ENCODE measurements around the gene DNER.

Gene DNER

DNA sequence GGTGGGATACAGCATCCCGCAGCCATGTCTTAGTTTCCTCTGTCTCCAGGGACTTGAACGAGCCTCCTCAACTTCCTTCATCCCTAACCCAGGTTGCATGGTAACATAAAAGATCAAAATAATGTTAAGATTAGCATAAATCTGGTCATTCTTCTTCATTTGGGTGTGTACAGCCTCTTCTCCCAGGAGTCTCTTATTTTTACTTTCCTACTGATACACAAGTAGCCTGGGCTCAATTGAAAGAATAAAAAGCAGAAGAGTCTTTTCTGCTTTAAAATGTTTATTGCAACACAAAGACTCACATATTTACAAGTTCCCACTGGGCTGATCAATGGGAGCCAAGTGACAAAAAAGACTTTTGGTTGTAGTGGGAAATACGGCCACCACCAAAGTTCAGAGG is 305.4 kb downstream of the DNER start:
- no peak overlapping the region for H3K4me3 ChIP-seq (ENCODE audit: low read depth, low read length)
- TF ChIP-seq, protein P1, sequence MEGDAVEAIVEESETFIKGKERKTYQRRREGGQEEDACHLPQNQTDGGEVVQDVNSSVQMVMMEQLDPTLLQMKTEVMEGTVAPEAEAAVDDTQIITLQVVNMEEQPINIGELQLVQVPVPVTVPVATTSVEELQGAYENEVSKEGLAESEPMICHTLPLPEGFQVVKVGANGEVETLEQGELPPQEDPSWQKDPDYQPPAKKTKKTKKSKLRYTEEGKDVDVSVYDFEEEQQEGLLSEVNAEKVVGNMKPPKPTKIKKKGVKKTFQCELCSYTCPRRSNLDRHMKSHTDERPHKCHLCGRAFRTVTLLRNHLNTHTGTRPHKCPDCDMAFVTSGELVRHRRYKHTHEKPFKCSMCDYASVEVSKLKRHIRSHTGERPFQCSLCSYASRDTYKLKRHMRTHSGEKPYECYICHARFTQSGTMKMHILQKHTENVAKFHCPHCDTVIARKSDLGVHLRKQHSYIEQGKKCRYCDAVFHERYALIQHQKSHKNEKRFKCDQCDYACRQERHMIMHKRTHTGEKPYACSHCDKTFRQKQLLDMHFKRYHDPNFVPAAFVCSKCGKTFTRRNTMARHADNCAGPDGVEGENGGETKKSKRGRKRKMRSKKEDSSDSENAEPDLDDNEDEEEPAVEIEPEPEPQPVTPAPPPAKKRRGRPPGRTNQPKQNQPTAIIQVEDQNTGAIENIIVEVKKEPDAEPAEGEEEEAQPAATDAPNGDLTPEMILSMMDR (IDR thresholded peaks at IDR 0.05; ENCODE audit: borderline replicate concordance, insufficient read depth, low read depth, low read length): no peak

DNA sequence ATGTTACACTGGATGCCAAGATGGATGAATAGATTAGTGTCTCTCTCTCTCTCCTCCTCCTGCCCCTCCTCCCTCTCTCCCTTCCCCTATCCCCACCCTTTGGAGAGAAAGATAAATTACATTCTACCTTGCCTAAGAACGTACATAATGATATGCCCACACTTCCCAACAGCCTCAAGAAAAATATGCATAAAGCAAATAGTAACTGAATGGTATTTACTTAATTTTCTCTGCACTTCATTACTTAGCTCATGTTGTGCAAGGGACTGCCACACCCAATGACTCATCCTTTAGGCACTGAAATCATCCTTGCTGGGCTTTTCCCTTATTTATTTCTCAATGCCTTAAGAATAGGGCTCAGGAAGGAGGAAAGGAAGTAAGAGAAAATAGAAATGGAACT is 306.0 kb downstream of the DNER start:
- H3K4me3 ChIP-seq (ENCODE audit: low read depth, low read length): no peak overlapping the region
- TF ChIP-seq, protein P1 (IDR thresholded peaks at IDR 0.05; ENCODE audit: borderline replicate concordance, insufficient read depth, low read depth, low read length): no peak

DNA sequence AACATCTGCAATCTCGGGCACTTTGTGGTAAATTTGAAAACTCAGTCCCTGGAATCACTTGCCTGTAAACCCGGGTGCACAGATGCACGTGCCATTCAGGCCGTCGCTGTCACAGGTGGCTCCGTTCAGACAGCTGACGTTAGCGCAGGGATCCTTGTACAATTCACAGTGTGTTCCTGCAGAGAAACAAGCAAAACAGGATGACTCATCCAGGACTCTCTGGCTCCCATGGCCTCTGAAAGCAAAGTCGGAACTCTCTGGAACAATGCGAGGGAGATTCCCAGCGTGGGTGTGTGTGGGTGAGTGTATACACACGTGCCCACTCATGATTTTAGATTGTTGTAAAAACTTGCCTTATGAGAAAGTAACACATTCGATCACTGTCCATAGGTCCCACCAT is 307.2 kb downstream of the DNER start:
- TF ChIP-seq, protein P1 (IDR thresholded peaks at IDR 0.05; ENCODE audit: borderline replicate concordance, insufficient read depth, low read depth, low read length): no peak
- no peak overlapping the region for H3K4me3 ChIP-seq (ENCODE audit: low read depth, low read length)

DNA sequence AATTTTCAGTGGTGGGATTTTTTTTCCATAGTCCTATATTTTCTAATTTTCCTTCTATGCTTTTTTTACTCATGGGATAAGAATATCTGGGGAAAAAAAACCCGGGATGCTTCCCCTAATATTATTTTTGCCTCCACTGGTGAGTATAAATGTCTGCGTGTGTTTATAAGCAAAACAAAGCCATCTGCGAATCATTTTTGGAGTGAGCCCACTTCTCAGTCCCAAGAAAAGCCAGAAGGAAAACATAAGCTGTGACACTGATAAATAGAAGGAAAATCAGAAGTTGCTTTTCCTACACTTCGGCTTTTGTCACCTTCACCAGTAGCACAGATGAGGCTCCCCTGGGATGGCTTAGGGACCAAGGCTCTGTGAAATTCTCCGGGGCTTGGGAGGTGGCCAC is 308.6 kb downstream of the DNER start:
- TF ChIP-seq, protein P1 (IDR thresholded peaks at IDR 0.05; ENCODE audit: borderline replicate concordance, insufficient read depth, low read depth, low read length): no peak
- H3K4me3 ChIP-seq (ENCODE audit: low read depth, low read length): no peak overlapping the region

DNA sequence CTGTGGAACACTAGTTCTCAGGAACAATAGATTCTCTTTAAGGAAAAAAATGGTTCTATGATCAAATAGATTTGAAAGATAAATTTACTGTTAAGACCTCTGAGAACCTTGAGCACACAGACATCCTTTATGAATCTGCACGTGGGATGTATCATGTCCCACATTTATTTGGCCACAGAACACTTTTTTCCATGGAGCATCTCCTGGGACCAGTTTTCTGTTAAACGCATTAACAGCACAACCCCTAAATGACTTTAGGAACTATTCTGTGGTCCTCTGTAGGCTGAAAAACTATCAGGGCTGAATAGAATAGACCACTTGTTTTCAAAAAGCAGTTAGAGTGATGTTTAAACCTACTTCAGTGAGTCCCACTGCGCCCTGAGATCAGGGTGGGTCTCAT is 311.1 kb downstream of the DNER start:
- TF ChIP-seq, protein P1 (IDR thresholded peaks at IDR 0.05; ENCODE audit: borderline replicate concordance, insufficient read depth, low read depth, low read length): no peak
- H3K4me3 ChIP-seq (ENCODE audit: low read depth, low read length): no peak overlapping the region

DNA sequence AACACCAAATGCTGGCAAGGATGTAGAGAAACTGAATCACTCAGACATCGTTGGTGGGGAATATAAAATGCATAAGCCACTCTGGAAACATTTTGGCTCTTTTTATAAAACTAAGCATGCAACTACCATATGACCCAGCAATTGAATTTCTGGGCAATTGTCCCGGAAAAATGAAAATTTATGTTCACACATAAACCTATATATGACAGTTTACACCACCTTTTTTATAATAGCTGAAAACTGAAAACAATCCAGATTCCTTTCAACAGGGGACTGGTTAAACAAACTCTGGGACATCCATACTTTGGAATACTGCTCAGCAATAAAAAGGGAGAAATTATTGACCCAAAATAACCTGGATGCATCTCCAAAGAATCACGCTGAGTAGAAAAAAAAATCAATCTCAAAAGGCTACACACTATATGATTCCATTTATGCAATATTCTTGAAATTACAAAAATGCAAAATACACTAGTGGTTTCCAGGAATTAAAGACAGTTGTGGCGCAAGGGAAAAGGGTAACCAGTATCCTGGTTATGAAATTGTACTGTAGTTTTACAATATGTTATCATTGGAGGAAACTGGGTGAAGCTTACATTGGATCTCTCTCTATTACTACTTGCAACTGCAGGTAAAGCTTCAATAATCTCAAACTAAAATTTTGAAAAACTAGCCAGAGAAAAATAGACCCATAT is 313.0 kb downstream of the DNER start:
- TF ChIP-seq, protein P1 (IDR thresholded peaks at IDR 0.05; ENCODE audit: borderline replicate concordance, insufficient read depth, low read depth, low read length): no peak
- no peak overlapping the region for H3K4me3 ChIP-seq (ENCODE audit: low read depth, low read length)

DNA sequence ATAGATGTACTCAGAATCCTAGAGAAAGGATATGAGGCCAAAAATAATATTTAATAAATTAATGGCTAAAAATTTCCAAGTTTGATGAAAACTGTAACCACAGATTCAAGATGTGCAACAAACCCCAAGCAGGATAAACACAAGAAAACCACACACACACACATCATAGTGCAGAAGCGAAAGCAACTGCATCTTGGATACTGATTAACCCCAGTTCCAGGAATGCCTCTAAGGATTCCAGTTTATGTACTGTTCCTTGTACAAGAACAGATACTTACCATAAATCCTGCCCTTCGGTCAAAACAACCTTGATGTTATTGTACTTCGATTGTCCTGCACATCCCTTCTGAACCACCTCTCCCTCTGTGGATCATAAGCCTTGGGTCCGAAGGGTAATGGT is 320.4 kb downstream of the DNER start:
- H3K4me3 ChIP-seq (ENCODE audit: low read depth, low read length): no peak overlapping the region
- TF ChIP-seq, protein P1 (IDR thresholded peaks at IDR 0.05; ENCODE audit: borderline replicate concordance, insufficient read depth, low read depth, low read length): no peak
